Nephron progenitor cell (in vitro differentiated cells): ENCODE data around the gene RAB11FIP4.
"Not testable (repeated sequence)": the region's sequence is repeated elsewhere in the genome, so short reads cannot be mapped to it uniquely, and the experiment has no call there.

Experiments used
- DNase-seq: peaks from one replicate; pipeline ENCODE4 v3.0.0; 2021
- H3K27ac Mint-ChIP-seq: 2 replicates; pipeline ENCODE4 v1.8.0; 2021; ENCODE audit warnings: mild to moderate bottlenecking, moderate library complexity, mixed read lengths
- H3K27me3 Mint-ChIP-seq: 2 replicates; pipeline ENCODE4 v1.8.0; 2021; ENCODE audit warnings: mild to moderate bottlenecking, low read depth, mixed read lengths; ENCODE audit not compliant: poor library complexity
- H3K36me3 Mint-ChIP-seq: 2 replicates; pipeline ENCODE4 v1.8.0; 2021; ENCODE audit warnings: low read depth, mixed read lengths
- H3K4me1 Mint-ChIP-seq: 2 replicates; pipeline ENCODE4 v1.8.0; 2021; ENCODE audit warnings: mixed read lengths
- H3K4me3 Mint-ChIP-seq: 2 replicates; pipeline ENCODE4 v1.8.0; 2021; ENCODE audit warnings: mild to moderate bottlenecking, moderate library complexity, mixed read lengths
- H3K9me3 Mint-ChIP-seq: 2 replicates; pipeline ENCODE4 v1.8.0; 2021; ENCODE audit warnings: mild to moderate bottlenecking, moderate library complexity, mixed read lengths
- CTCF ChIP-seq: fragments of 200-600 bp; sonication (generic); IDR thresholded peaks from 2 replicates; pipeline ENCODE4 v1.5.0; 2021; ENCODE audit warnings: antibody characterized with exemption

The RAB11FIP4 gene

GRCh38 chr17:31435581-31435980, 44.1 kb downstream of the RAB11FIP4 start:
- no peak overlapping the region for H3K27ac Mint-ChIP-seq
- H3K4me3 Mint-ChIP-seq, result no peak overlapping the region
- no peak for TF ChIP-seq CTCF
- H3K4me1 Mint-ChIP-seq, result peaks cover 44% of the 10 kb centered on the region
- no peaks in the 10 kb centered on the region for H3K36me3 Mint-ChIP-seq
- peaks cover 31% of the 10 kb centered on the region for H3K27me3 Mint-ChIP-seq
- DNase-seq, result no peak
- H3K9me3 Mint-ChIP-seq, result no peaks in the 10 kb centered on the region

GRCh38 chr17:31437720-31438400, 46.4 kb downstream of the RAB11FIP4 start:
- DNase-seq, result no peak
- no peak overlapping the region for H3K27ac Mint-ChIP-seq
- H3K36me3 Mint-ChIP-seq, result no peaks in the 10 kb centered on the region
- H3K4me3 Mint-ChIP-seq, result no peak overlapping the region
- H3K4me1 Mint-ChIP-seq, result peaks cover 23% of the 10 kb centered on the region
- peaks cover 18% of the 10 kb centered on the region for H3K27me3 Mint-ChIP-seq
- no peaks in the 10 kb centered on the region for H3K9me3 Mint-ChIP-seq
- no peak for TF ChIP-seq CTCF

- no peaks in the 10 kb centered on the region for H3K9me3 Mint-ChIP-seq
- H3K4me1 Mint-ChIP-seq, result peaks cover 13% of the 10 kb centered on the region
- no peak for DNase-seq
- no peak overlapping the region for H3K27ac Mint-ChIP-seq
- no peak for TF ChIP-seq CTCF
- no peak overlapping the region for H3K4me3 Mint-ChIP-seq
- H3K36me3 Mint-ChIP-seq, result no peaks in the 10 kb centered on the region
- H3K27me3 Mint-ChIP-seq, result peaks cover 10% of the 10 kb centered on the region
Observed at GRCh38 chr17:31439716-31440115, 48.2 kb downstream of the RAB11FIP4 start.

GRCh38 chr17:31442276-31442675, 50.8 kb downstream of the RAB11FIP4 start:
- no peaks in the 10 kb centered on the region for H3K9me3 Mint-ChIP-seq
- H3K27ac Mint-ChIP-seq, result no peak overlapping the region
- no peaks in the 10 kb centered on the region for H3K36me3 Mint-ChIP-seq
- no peak for DNase-seq
- TF ChIP-seq CTCF, result no peak
- H3K4me3 Mint-ChIP-seq, result no peak overlapping the region
- peaks cover 7% of the 10 kb centered on the region for H3K4me1 Mint-ChIP-seq
- H3K27me3 Mint-ChIP-seq, result peaks cover 13% of the 10 kb centered on the region

GRCh38 chr17:31442856-31443255, 51.4 kb downstream of the RAB11FIP4 start:
- not testable (repeated sequence) for H3K27ac Mint-ChIP-seq, H3K9me3 Mint-ChIP-seq, H3K36me3 Mint-ChIP-seq, DNase-seq, H3K4me1 Mint-ChIP-seq, H3K4me3 Mint-ChIP-seq
- peaks cover 13% of the 10 kb centered on the region for H3K27me3 Mint-ChIP-seq

- H3K36me3 Mint-ChIP-seq, result no peaks in the 10 kb centered on the region
Observed at GRCh38 chr17:31443386-31443785, 51.9 kb downstream of the RAB11FIP4 start.

More at GRCh38 chr17:31443386-31443785, 51.9 kb downstream of the RAB11FIP4 start:
- no peak overlapping the region for H3K4me3 Mint-ChIP-seq
- H3K27me3 Mint-ChIP-seq, result peaks cover 10% of the 10 kb centered on the region
- peaks cover 4% of the 10 kb centered on the region for H3K4me1 Mint-ChIP-seq
- TF ChIP-seq CTCF, result no peak
- H3K27ac Mint-ChIP-seq, result no peak overlapping the region
- no peaks in the 10 kb centered on the region for H3K9me3 Mint-ChIP-seq
- no peak for DNase-seq
